ENCODE data around the gene IZUMO4.
"Not testable (repeated sequence)": the region's sequence is repeated elsewhere in the genome, so short reads cannot be mapped to it uniquely, and the experiment has no call there.

Gene IZUMO4

GRCh38 chr19:2079076-2079864 is 17.4 kb upstream of the IZUMO4 start:
- TF ChIP-seq, protein P1, sequence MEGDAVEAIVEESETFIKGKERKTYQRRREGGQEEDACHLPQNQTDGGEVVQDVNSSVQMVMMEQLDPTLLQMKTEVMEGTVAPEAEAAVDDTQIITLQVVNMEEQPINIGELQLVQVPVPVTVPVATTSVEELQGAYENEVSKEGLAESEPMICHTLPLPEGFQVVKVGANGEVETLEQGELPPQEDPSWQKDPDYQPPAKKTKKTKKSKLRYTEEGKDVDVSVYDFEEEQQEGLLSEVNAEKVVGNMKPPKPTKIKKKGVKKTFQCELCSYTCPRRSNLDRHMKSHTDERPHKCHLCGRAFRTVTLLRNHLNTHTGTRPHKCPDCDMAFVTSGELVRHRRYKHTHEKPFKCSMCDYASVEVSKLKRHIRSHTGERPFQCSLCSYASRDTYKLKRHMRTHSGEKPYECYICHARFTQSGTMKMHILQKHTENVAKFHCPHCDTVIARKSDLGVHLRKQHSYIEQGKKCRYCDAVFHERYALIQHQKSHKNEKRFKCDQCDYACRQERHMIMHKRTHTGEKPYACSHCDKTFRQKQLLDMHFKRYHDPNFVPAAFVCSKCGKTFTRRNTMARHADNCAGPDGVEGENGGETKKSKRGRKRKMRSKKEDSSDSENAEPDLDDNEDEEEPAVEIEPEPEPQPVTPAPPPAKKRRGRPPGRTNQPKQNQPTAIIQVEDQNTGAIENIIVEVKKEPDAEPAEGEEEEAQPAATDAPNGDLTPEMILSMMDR (IDR thresholded peaks at IDR 0.05; ENCODE audit: low read depth, low read length) = no peak

DNA sequence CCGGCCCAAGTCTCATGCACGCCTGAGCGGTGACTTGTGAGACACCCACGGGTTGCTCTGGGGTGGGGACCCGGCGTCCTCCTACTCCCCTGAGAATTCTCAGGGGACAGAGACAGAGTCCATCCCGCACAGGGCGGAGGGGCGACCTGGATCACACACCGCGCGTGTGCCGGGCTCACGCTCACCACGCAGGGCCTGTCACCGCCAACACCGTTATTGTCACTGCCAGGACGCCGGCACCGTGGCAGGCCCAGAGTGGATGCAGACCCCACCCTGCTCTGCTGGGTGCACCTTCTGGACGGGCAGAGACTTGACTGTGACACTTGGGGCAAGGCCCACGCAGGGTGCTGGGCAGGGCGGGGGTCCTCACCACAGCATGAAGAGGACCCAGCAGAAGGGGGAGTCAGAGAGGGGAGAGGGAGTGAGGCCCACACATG is 16.8 kb upstream of the IZUMO4 start:
- TF ChIP-seq, protein P1 (IDR thresholded peaks at IDR 0.05; ENCODE audit: low read depth, low read length) = no peak
- DNase-seq (ENCODE audit: extremely low read depth, low read depth) = no peak

More at GRCh38 chr19:2079076-2079864, 17.4 kb upstream of the IZUMO4 start:
- DNase-seq (ENCODE audit: extremely low read depth, low read depth) = no peak

- no peak for DNase-seq (ENCODE audit: extremely low read depth, low read depth)
- TF ChIP-seq, protein P1 (IDR thresholded peaks at IDR 0.05; ENCODE audit: low read depth, low read length) = no peak
Observed at GRCh38 chr19:2080336-2080988, 16.3 kb upstream of the IZUMO4 start.

GRCh38 chr19:2081873-2082810 is 14.6 kb upstream of the IZUMO4 start:
- DNase-seq (ENCODE audit: extremely low read depth, low read depth) = no peak

DNA sequence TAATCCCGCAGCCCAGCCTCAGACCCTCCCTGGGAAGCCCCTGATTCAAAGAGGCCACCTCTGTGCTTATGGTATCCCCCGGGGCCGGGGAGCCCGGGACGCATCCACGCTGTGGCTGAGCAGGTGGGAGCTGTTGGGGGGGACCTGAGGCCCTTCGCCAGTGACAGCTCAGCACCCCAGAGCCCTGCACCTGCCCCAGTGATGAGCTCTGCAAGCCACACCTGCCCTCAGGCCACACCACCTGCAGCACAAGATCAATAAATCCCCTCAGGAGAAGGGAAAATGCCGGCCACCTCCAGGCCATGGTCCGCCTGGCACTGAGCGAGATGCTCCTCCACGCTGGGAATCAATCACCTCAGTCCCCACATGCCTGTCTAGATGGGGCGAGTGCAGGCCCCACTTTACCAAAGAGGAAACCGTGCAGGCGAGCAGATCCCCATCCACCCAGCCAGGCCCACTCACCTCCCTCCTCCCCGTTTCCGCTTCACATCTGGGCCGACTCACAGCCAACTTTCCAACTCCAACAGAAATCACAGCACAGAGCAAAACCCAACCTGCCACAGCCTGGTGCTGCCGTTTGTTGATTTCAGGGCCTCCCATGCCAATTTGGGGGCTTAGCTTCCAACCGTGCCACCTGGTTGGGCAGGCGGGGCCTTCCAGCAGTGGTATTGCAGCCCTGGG is 13.4 kb upstream of the IZUMO4 start:
- TF ChIP-seq, protein P1 (IDR thresholded peaks at IDR 0.05; ENCODE audit: low read depth, low read length) = no peak
- no peak for DNase-seq (ENCODE audit: extremely low read depth, low read depth)

More at GRCh38 chr19:2081873-2082810, 14.6 kb upstream of the IZUMO4 start:
- TF ChIP-seq, protein P1 (IDR thresholded peaks at IDR 0.05; ENCODE audit: low read depth, low read length) = no peak

DNA sequence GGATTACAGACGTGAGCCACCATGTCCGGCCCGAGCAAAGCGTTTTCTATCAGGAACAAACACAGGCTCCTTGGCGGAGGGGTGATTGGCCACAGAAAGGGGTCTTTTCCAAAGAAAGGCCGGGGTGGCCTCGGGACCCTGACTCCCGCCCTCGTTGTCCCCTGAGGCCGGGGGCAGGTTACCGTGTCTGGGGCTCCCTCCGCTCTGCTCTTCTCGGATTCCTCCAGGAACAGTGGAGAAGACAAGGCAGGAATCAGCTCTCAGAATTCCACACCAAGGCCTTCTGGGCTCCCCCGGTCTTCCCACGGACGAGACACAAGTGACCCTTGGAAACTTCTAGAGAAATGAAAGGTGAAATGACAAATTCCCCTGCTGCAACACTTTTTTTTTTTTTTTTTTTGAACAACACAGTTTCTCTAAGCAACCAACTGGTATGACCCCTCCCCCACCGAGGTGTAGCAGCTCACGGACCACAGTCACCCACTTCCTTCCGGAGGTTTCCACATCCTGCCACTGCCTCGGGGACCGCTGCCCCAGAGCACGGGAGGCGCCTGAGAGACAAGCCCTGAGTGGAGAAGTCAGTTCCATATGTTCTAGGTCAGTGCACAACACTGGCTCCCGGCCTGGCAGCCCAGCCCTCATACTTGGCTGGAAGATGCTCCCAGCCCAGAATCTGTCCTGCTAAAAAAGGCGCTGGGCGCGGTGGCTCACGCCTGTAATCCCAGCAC is 11.6 kb upstream of the IZUMO4 start:
- TF ChIP-seq, protein P1 (IDR thresholded peaks at IDR 0.05; ENCODE audit: low read depth, low read length) = no peak
- no peak for DNase-seq (ENCODE audit: extremely low read depth, low read depth)

- DNase-seq (ENCODE audit: extremely low read depth, low read depth) = not testable (repeated sequence)
Observed at GRCh38 chr19:2086695-2087620, 9.8 kb upstream of the IZUMO4 start.
